GM23338 (cell line): ENCODE results near the gene CHCHD6.

Experiments
- CREB1 ChIP-seq: fragments of 250-450 bp; sonication (Bioruptor Pico); IDR thresholded peaks from 2 replicates; pipeline ENCODE4 v1.5.0; 2020; ENCODE audit warnings: low read depth, mild to moderate bottlenecking, moderate library complexity
- CTCF ChIP-seq, 2 experiments: fragments of 200-600 bp in 1 of 2; sonication (generic) in 1 of 2; conservative IDR thresholded peaks; 2 replicates each; pipeline versions ENCODE4 v1.5.1 to v1.6.1; 2016 to 2017; ENCODE audit warnings: antibody characterized with exemption in 2 of 2, low read depth in 2 of 2, mild to moderate bottlenecking in 2 of 2, moderate library complexity in 1 of 2
- ETS1 ChIP-seq: IDR thresholded peaks from 2 replicates; pipeline ENCODE4 v1.6.1; 2016; ENCODE audit warnings: antibody characterized with exemption
- EZH2 ChIP-seq: fragments of 200-600 bp; sonication (generic); IDR thresholded peaks from one replicate; pipeline ENCODE4 v1.8.0; 2017; ENCODE audit warnings: antibody characterized with exemption, mild to moderate bottlenecking, low read depth; ENCODE audit not compliant: unreplicated experiment
- EZH2phosphoT487 ChIP-seq: fragments of 200-600 bp; sonication (generic); IDR thresholded peaks from one replicate; pipeline ENCODE4 v1.8.1; 2018; ENCODE audit warnings: antibody characterized with exemption; ENCODE audit not compliant: unreplicated experiment
- JUNB ChIP-seq: IDR thresholded peaks from one replicate; pipeline ENCODE4 v1.6.1; 2016; ENCODE audit warnings: antibody characterized with exemption; ENCODE audit not compliant: unreplicated experiment
- NANOG ChIP-seq: IDR thresholded peaks from 2 replicates; pipeline ENCODE4 v1.6.1; 2016; ENCODE audit warnings: antibody characterized with exemption, borderline replicate concordance
- POLR2AphosphoS5 ChIP-seq: IDR thresholded peaks from 2 replicates; pipeline ENCODE4 v1.6.1; 2016; ENCODE audit warnings: antibody characterized with exemption, low read depth
- REST ChIP-seq: IDR thresholded peaks from one replicate; pipeline ENCODE4 v1.6.1; 2018; ENCODE audit warnings: antibody characterized with exemption; ENCODE audit not compliant: unreplicated experiment
- STAT1 ChIP-seq: IDR thresholded peaks from one replicate; pipeline ENCODE4 v1.6.1; 2016; ENCODE audit warnings: antibody characterized with exemption; ENCODE audit not compliant: unreplicated experiment
- ZNF114 ChIP-seq: fragments of 250-450 bp; sonication (Bioruptor Pico); IDR thresholded peaks from 2 replicates; pipeline ENCODE4 v1.5.0; 2020; ENCODE audit warnings: mild to moderate bottlenecking, moderate library complexity
- ZNF331 ChIP-seq: fragments of 250-450 bp; sonication (Bioruptor Pico); IDR thresholded peaks from 2 replicates; pipeline ENCODE4 v1.5.0; 2020; ENCODE audit warnings: low read depth, mild to moderate bottlenecking, moderate library complexity
- ZNF462 ChIP-seq: fragments of 250-450 bp; sonication (Bioruptor Pico); IDR thresholded peaks from 2 replicates; pipeline ENCODE4 v1.5.0; 2020; ENCODE audit warnings: mild to moderate bottlenecking, moderate library complexity

- TF ChIP-seq EZH2, result no peak
- no peak for TF ChIP-seq CTCF (conservative IDR thresholded peaks at IDR 0.05; ENCODE audit: low read depth in 2 of 2)
- TF ChIP-seq CREB1, result no peak
- no peak for TF ChIP-seq REST
- TF ChIP-seq POLR2AphosphoS5, result no peak
- no peak for TF ChIP-seq EZH2phosphoT487
- no peak for TF ChIP-seq NANOG
- no peak for TF ChIP-seq STAT1
- no peak for TF ChIP-seq JUNB
- TF ChIP-seq ZNF331 (CRISPR knock-in tag), result no peak
- TF ChIP-seq ETS1, result no peak
- TF ChIP-seq ZNF114 (CRISPR knock-in tag), result no peak
- no peak for TF ChIP-seq ZNF462 (CRISPR knock-in tag)
Observed at GRCh38 chr3:127008236-127008635, 304.2 kb downstream of the CHCHD6 start.
